Duodenal mucosa (tissue), 2 donors: ENCODE data around the gene PHOSPHO2.

Experiments
- H3K27ac ChIP-seq: one replicate; pipeline ENCODE4 v1.7.0; 2013; ENCODE audit warnings: low read depth, low read length
- H3K27me3 ChIP-seq, 2 donors: one replicate each; pipeline ENCODE4 v1.7.0; 2013; ENCODE audit warnings: low read length in 2 of 2, control low read depth in 1 of 2; ENCODE audit not compliant: insufficient read depth in 2 of 2, control insufficient read depth in 1 of 2
- H3K36me3 ChIP-seq, 2 donors: one replicate each; pipeline ENCODE4 v1.7.0; 2013; ENCODE audit warnings: low read length in 2 of 2, control low read depth in 1 of 2; ENCODE audit not compliant: insufficient read depth in 2 of 2, control insufficient read depth in 1 of 2
- H3K4me1 ChIP-seq, 2 donors: one replicate each; pipeline ENCODE4 v1.7.0; 2013; ENCODE audit warnings: low read length in 2 of 2, control low read depth in 1 of 2; ENCODE audit not compliant: insufficient read depth in 2 of 2, control insufficient read depth in 1 of 2
- H3K4me3 ChIP-seq, 2 donors: one replicate each; pipeline ENCODE4 v1.7.0; 2013; ENCODE audit warnings: low read length in 2 of 2, low read depth in 1 of 2
- H3K9ac ChIP-seq, 2 donors: one replicate each; pipeline ENCODE4 v1.7.0; 2013; ENCODE audit warnings: low read length in 2 of 2, low read depth in 1 of 2
- H3K9me3 ChIP-seq, 2 donors: one replicate each; pipeline ENCODE4 v1.7.0; 2013; ENCODE audit warnings: low read length in 2 of 2, control low read depth in 1 of 2; ENCODE audit not compliant: control insufficient read depth in 1 of 2

The PHOSPHO2 gene, protein sequence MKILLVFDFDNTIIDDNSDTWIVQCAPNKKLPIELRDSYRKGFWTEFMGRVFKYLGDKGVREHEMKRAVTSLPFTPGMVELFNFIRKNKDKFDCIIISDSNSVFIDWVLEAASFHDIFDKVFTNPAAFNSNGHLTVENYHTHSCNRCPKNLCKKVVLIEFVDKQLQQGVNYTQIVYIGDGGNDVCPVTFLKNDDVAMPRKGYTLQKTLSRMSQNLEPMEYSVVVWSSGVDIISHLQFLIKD

DNA sequence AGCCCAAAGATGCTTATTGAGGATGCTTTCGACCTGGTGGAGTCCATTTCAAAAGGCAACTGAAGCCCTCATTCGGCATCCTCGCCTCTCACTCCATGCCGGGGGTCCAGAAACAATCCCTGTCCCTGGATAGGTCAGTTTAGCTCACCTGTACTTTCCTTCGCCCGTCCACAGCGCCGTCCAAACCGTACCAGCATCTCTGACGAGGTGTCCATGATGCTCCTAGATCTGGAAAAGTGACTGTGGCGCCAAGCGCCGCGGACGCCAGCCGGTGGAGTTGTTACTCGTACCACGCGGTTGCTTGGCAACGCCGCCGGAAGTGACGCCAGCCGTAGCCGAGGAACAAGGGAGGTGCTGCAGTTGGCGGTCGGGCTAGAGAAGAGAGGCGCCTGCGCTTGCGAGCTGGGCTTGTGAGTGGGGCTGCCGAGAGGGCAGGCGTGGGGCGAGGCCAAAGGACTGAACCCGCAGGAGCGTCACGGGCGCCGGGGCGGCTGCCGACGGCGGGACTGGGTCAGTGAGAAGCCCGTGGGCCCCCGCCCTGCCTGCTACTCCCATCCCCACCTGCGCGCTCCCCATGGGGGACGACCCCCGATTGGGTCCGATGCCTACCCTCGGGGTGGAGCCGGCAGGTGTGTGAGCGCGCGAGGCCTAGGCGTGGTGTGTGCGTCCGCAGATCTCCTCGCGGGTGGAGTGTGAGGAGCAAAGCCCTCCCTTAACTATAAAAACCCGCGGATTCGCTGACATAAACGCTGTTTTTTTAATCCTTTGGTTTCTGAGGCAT is at the start of gene PHOSPHO2, which contains the start of gene CFAP210:
Gene PHOSPHO2, plus strand, starts transcription at position 357 of the 781 bp plus-strand sequence. CDS start 6,503 bp downstream, outside the sequence.
Gene CFAP210, minus strand, starts transcription at position 293 of the 781 bp plus-strand sequence. Its CDS starts 78 bp downstream, at position 215.
- Histone ChIP-seq H3K4me3 (peak within 1 kb of the TSS; percentile 82 to 85), H3K27me3 (peaks cover 0 to 3% of the 10 kb centered on the region in 2 donors), H3K4me1 (peaks cover 4 to 10% of the 10 kb centered on the region in 2 donors), H3K9ac (peak within 1 kb of the TSS; percentile 81 to 85), H3K9me3 (no peaks in the 10 kb centered on the region), H3K36me3 (peaks cover 0 to 5% of the 10 kb centered on the region in 2 donors), H3K27ac (peak within 1 kb of the TSS; percentile 76)

DNA sequence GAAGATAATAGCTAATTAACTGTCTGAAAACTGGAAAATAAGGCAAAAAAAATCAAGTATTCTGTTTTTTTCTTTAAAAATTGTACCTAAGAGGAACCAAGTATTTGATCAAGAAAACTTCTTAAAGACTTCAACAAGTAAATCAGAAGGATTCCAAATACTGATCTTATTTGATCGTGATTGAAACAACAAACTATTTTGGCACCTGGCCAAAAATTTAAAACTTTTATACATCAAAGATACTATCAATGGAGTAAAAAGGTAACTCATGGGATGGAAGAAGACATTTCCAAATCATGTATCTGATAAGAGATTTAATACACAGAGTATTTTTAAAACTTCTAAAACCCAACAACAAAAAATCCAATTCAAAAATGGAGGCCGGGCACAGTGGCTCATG is 46.8 kb upstream of the PHOSPHO2 start:
- H3K9ac ChIP-seq, result no peak overlapping the region
- H3K27me3 ChIP-seq, result no peaks in the 10 kb centered on the region
- H3K36me3 ChIP-seq, result no peaks in the 10 kb centered on the region
- no peak overlapping the region for H3K27ac ChIP-seq
- H3K4me3 ChIP-seq, result no peak overlapping the region
- no peaks in the 10 kb centered on the region for H3K4me1 ChIP-seq
- H3K9me3 ChIP-seq, result no peaks in the 10 kb centered on the region

DNA sequence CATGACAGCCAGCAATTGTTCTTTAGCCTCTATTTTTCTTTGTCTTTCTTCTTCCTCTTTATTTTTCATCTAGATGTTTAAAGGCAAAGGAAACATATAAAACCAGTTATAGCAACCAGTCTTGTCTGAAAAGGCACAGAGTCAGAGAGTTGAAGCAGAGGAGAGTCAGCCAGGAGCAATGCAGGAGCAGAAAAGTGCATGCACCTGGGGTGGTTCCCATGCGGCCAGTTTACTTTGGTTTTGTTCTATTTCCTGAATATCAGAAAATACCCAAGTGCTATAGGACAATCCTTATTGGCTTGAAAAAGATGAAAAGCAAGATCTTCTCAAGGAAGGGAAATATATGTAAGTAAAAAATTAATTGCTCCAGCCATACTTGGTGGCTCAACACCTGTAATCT is 45.0 kb upstream of the PHOSPHO2 start:
- no peaks in the 10 kb centered on the region for H3K9me3 ChIP-seq
- no peak overlapping the region for H3K27ac ChIP-seq
- H3K27me3 ChIP-seq, result peaks cover 0 to 4% of the 10 kb centered on the region in 2 donors
- no peaks in the 10 kb centered on the region for H3K4me1 ChIP-seq
- H3K4me3 ChIP-seq, result no peak overlapping the region
- H3K9ac ChIP-seq, result no peak overlapping the region
- H3K36me3 ChIP-seq, result no peaks in the 10 kb centered on the region

DNA sequence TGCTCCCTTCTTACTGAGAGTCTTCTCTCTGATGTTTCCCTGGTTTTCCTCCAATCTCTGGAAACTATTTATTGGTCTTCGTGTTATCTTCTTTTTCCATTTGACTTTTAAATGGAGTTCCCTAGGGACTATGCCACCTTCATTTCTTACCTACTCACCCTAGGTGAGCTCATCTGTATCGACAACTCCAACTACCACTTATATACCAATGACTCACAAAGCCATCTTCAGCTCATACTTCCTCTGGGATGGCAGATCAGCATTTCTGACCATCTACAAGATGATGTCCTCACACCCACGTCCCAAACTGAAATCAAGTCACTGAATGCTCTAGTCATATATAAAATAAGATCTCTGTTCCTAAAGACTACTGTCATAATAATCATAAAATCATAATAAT is 40.6 kb upstream of the PHOSPHO2 start:
- H3K4me3 ChIP-seq, result no peak overlapping the region
- no peak overlapping the region for H3K27ac ChIP-seq
- H3K36me3 ChIP-seq, result no peaks in the 10 kb centered on the region
- H3K9me3 ChIP-seq, result no peaks in the 10 kb centered on the region
- peaks cover 0 to 4% of the 10 kb centered on the region in 2 donors for H3K27me3 ChIP-seq
- no peak overlapping the region for H3K9ac ChIP-seq
- H3K4me1 ChIP-seq, result no peaks in the 10 kb centered on the region

DNA sequence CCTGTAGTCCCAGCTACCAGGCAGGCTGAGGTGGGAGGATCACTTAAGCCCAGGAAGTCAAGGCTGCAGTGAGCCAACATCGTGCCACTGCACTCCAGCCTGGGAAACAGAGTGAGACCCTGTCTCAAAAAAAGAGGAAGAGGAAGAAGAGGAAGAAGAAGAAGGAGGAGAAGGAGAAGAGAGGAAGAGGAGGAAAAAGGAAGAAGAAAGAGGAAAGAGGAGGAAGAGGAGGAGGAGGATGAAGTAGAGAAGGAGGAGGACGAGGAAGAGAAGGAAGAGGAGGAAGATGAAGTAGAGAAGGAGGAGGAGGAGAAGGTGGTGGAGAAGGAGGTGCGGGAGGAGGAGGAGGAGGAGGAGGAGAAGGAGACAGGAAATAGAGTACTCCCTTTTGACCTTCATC is 38.1 kb upstream of the PHOSPHO2 start:
- no peak overlapping the region for H3K4me3 ChIP-seq
- no peaks in the 10 kb centered on the region for H3K4me1 ChIP-seq
- no peak overlapping the region for H3K9ac ChIP-seq
- no peaks in the 10 kb centered on the region for H3K9me3 ChIP-seq
- H3K27ac ChIP-seq, result no peak overlapping the region
- H3K36me3 ChIP-seq, result no peaks in the 10 kb centered on the region
- H3K27me3 ChIP-seq, result peaks cover 0 to 4% of the 10 kb centered on the region in 2 donors

DNA sequence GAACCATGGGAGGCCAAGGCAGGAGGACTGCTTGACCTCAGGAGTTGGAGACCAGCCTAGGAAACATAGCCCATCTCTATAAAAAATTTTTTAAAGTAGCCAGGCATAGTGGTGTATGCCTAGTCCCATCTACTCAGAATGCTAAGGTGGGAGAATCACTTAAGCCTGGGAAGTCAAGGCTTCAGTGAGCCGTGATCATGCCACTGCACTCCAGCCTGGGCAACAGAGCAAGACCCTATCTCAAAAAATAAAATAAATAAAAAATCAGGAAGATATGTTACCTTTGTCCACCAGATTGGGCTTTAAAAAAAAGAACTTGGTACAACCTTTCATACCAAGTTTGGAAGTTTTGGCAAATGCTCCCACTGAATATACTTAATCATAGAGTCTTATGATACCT is 35.4 kb upstream of the PHOSPHO2 start:
- Histone ChIP-seq H3K9ac (no peak overlapping the region), H3K9me3 (no peaks in the 10 kb centered on the region), H3K27me3 (no peaks in the 10 kb centered on the region), H3K27ac (no peak overlapping the region), H3K4me3 (no peak overlapping the region), H3K36me3 (no peaks in the 10 kb centered on the region), H3K4me1 (no peaks in the 10 kb centered on the region)

DNA sequence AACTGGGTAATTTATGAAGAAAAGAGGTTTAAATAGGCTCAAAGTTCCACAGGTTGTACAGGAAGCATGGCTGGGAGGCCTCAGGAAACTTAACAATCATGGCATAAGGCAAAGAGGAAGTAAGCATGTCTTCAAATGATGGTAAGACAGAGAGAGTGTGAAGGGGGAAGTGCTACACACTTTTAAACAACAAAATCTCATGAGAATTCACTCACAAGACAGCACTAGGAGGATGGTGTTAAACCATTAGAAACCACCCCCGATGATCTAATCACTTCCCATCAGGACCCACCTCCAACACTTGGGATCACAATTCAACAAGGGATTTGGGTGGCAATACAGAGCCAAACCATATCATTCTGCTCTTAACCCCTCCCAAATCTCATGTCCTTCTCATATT is 34.9 kb upstream of the PHOSPHO2 start:
- H3K9ac ChIP-seq, result no peak overlapping the region
- no peaks in the 10 kb centered on the region for H3K4me1 ChIP-seq
- H3K36me3 ChIP-seq, result no peaks in the 10 kb centered on the region
- H3K27ac ChIP-seq, result no peak overlapping the region
- H3K9me3 ChIP-seq, result no peaks in the 10 kb centered on the region
- no peak overlapping the region for H3K4me3 ChIP-seq
- H3K27me3 ChIP-seq, result no peaks in the 10 kb centered on the region

DNA sequence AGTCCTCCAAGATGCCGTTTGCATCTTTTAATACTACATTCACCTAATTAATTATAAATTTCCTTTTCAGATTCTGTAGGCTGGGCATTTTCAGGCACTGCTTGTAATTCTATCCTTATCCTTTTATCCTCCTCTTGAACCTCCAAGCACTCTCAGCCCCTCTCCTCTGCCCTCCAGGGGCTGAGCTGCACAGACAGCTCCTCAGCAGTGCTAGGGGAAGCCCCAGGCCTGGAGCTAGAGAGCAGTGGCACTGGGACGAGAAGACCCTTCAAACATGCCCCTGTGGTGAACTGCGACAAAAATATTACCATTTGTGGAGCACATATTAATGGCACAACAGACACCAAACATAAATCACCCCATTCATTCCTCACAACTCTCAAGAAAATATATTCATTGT is 33.0 kb upstream of the PHOSPHO2 start:
- H3K4me3 ChIP-seq, result no peak overlapping the region
- no peaks in the 10 kb centered on the region for H3K36me3 ChIP-seq
- H3K27ac ChIP-seq, result no peak overlapping the region
- no peaks in the 10 kb centered on the region for H3K27me3 ChIP-seq
- no peaks in the 10 kb centered on the region for H3K4me1 ChIP-seq
- no peak overlapping the region for H3K9ac ChIP-seq
- no peaks in the 10 kb centered on the region for H3K9me3 ChIP-seq

DNA sequence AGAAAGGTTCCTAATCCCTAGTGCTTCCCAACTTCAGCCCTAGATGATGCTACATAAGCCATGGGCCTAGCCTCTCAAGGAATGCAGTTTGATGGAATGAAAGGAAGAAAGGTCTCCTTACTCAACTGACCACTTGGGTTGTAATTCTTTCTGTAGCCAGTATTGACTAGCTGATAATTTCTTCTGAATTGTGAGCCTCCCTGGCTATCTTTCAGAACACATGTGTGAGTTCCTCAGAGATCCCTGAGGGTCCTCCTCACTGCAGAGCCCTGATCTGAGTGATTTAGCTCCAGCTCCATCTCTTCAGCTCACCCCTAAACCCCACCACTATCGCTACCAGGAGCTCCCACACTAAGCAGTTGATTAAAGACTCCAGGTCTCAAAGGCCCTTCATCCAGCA is 31.5 kb upstream of the PHOSPHO2 start:
- Histone ChIP-seq H3K36me3 (no peaks in the 10 kb centered on the region), H3K9me3 (no peaks in the 10 kb centered on the region), H3K27me3 (no peaks in the 10 kb centered on the region), H3K27ac (no peak overlapping the region), H3K4me1 (no peaks in the 10 kb centered on the region), H3K4me3 (no peak overlapping the region), H3K9ac (no peak overlapping the region)

DNA sequence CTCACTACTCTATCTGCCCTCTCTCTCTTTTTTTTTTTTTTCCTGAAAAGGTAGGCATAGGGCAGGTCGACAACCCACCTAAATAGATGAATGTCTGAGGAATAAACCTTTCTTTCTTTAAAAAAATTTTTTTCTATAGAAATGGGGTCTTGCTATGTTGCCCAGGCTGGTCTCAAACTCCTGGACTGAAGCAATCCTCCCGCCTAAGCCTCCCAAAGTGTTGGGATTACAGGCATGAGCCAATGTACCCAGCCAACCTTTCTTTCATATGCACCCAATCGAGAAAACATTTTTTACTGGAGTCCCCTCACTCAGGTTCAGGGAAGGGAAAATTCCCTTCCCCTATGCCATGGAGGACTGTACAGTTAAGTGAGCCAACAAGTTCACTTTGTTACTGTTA is 31.0 kb upstream of the PHOSPHO2 start:
- Histone ChIP-seq H3K4me1 (no peaks in the 10 kb centered on the region), H3K9me3 (no peaks in the 10 kb centered on the region), H3K4me3 (no peak overlapping the region), H3K27me3 (no peaks in the 10 kb centered on the region), H3K9ac (no peak overlapping the region), H3K27ac (no peak overlapping the region), H3K36me3 (no peaks in the 10 kb centered on the region)
